ENCODE data around the gene CHST8. TPM values are rescaled to one million over a fixed set of nuclear protein-coding genes. Genes with fewer than 3 reads are reported as not detected.

The CHST8 gene
- total and polyA plus RNA-seq, 4 donors: 0.09 to 0.67 (median 0.24) TPM

DNA sequence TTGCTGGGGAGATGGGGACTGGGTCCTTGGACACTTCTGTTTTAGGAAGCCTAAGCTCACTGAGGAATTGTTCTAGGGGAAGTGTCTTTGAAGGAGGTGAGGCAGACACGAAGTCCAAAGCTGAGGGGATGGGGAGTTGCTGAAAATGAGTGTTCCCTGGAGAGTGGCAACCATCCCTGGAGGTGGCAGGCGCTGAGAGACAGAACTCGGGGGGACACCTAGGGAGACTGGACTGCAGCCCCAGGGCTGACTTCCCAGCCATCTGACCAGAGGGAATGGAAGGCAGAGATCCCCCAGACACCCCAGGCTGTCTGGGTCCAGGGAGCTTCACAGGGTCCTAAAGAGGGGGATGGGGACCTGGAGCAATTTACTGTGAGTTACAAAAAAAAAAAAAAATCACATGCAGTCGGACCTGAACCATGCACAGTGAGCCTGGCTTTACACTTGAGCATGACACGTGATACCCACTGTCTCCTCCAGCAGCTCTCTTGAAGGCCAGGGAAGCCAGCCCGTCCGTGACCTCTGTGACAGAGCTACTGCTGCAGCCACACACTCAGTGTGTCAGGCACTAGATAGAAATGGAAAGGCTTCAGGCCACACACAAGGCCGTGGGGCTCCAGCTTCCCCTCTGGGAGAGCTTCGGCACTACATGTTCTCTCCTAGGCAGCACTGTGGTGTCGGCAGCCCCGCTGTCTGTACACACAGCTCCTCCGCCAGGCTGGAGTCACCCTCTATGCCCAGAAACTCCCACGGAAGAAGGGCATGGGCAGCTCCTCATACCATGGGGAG lies 97.8 kb downstream of the CHST8 start:
- Histone ChIP-seq H3K27ac (ENCODE audit: low read depth in 1 of 2, low read length in 1 of 2) (no peak overlapping the region), H3K4me1 (ENCODE audit: control insufficient read depth in 5 of 5, insufficient read depth in 5 of 5, low read length in 5 of 5) (peaks cover 0 to 4% (median 0%) of the 10 kb centered on the region in 5 donors), H3K36me3 (ENCODE audit: control insufficient read depth in 4 of 4, insufficient read depth in 4 of 4, low read length in 4 of 4) (no peaks in the 10 kb centered on the region), H3K4me3 (no peak overlapping the region), H3K9me3 (ENCODE audit: control insufficient read depth in 4 of 4, insufficient read depth in 3 of 4, low read length in 3 of 4) (peaks cover 0 to 11% (median 5%) of the 10 kb centered on the region in 4 donors), H3K27me3 (ENCODE audit: control insufficient read depth in 3 of 3, insufficient read depth in 3 of 3, low read length in 2 of 3) (no peaks in the 10 kb centered on the region), H3K9ac (ENCODE audit: insufficient read depth in 1 of 2, low read length in 2 of 2) (no peak overlapping the region)
- TF ChIP-seq, protein P1, sequence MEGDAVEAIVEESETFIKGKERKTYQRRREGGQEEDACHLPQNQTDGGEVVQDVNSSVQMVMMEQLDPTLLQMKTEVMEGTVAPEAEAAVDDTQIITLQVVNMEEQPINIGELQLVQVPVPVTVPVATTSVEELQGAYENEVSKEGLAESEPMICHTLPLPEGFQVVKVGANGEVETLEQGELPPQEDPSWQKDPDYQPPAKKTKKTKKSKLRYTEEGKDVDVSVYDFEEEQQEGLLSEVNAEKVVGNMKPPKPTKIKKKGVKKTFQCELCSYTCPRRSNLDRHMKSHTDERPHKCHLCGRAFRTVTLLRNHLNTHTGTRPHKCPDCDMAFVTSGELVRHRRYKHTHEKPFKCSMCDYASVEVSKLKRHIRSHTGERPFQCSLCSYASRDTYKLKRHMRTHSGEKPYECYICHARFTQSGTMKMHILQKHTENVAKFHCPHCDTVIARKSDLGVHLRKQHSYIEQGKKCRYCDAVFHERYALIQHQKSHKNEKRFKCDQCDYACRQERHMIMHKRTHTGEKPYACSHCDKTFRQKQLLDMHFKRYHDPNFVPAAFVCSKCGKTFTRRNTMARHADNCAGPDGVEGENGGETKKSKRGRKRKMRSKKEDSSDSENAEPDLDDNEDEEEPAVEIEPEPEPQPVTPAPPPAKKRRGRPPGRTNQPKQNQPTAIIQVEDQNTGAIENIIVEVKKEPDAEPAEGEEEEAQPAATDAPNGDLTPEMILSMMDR (IDR thresholded peaks at IDR 0.05; ENCODE audit: control extremely low read depth, extremely low read depth): no peak
- WGBS, 2 donors: 57 to 69% methylated on average over 13 of the region's 13 CpGs
- no peak for ATAC-seq (ENCODE audit: insufficient read depth, low FRiP score)
- DNase-seq: no peak

DNA sequence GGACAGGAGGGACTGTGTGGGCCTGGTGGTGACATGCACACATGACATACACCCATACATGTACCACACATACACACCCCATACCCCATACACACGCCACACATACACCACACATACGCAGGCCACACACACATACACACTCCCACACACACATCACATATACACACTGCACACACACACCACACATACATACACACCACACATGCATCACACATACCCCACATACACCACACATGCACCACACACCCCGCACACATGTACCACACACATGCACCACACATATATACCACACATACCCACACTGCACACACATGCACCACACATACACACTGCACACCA lies 98.4 kb downstream of the CHST8 start:
- TF ChIP-seq, protein P1 (IDR thresholded peaks at IDR 0.05; ENCODE audit: control extremely low read depth, extremely low read depth): no peak

DNA sequence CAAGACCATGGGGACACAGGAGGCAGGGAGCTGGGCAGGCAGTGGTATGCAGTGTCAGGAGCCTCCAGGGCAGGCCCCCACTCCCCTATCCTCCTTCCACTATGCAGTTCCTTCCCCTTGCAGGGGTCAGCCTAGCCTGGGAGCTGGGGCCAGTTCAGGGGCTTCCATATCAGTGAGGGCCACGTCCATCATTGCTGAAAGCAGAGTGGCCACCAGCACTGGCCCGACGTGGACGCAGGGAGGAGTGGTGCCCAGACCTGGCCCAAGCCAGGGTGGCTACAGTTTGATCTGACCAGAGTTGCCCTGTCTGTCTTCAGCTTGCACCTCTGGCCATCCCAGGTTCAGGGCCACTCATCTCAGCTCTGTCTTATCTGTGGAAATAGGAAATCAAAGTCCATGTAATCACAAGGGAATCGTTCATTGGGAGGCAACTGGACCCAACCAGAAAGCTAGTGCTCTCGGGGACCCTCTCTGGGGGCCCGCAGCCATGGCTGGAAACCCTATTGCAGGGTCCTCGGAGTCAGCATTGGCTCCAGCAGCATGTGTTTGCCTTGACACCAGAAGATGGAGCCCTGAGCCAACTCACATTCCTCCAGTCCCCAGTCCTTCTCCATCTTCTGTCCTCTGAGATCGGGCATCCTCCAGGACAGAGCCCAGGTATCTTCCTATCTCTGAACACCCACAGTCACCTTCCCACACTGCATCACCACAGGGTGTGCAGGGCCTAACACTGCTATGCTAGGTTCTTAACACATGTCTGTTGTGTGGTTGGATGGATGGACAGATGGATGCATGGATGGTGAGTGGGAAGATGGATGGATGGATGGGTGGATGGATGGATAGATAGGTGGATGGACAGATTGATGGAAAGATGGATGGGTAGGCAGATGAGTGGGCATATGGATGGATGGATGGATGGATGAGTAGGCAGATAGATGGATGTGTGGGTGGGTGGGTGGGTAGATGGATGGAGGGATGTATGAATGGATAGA lies 99.2 kb downstream of the CHST8 start:
- no peak for ATAC-seq (ENCODE audit: insufficient read depth, low FRiP score)
- DNase-seq: no peak
- Histone ChIP-seq H3K27me3 (ENCODE audit: control insufficient read depth in 3 of 3, insufficient read depth in 3 of 3, low read length in 2 of 3) (no peaks in the 10 kb centered on the region), H3K9ac (ENCODE audit: insufficient read depth in 1 of 2, low read length in 2 of 2) (no peak overlapping the region), H3K4me1 (ENCODE audit: control insufficient read depth in 5 of 5, insufficient read depth in 5 of 5, low read length in 5 of 5) (peaks cover 0 to 4% (median 0%) of the 10 kb centered on the region in 5 donors), H3K27ac (ENCODE audit: low read depth in 1 of 2, low read length in 1 of 2) (no peak overlapping the region), H3K36me3 (ENCODE audit: control insufficient read depth in 4 of 4, insufficient read depth in 4 of 4, low read length in 4 of 4) (no peaks in the 10 kb centered on the region), H3K4me3 (no peak overlapping the region), H3K9me3 (ENCODE audit: control insufficient read depth in 4 of 4, insufficient read depth in 3 of 4, low read length in 3 of 4) (peaks cover 0 to 5% (median 2%) of the 10 kb centered on the region in 4 donors)
- 76 to 88% methylated on average over 9 of the region's 9 CpGs for WGBS, 2 donors
- TF ChIP-seq, protein P1 (IDR thresholded peaks at IDR 0.05; ENCODE audit: control extremely low read depth, extremely low read depth): no peak

More for the DNA sequence above, 98.4 kb downstream of the CHST8 start:
- WGBS, 2 donors: 91 to 95% methylated on average over 3 of the region's 3 CpGs
- H3K27me3 ChIP-seq (ENCODE audit: control insufficient read depth in 3 of 3, insufficient read depth in 3 of 3, low read length in 2 of 3): no peaks in the 10 kb centered on the region
- DNase-seq: no peak
- ATAC-seq (ENCODE audit: insufficient read depth, low FRiP score): no peak
- H3K9me3 ChIP-seq (ENCODE audit: control insufficient read depth in 4 of 4, insufficient read depth in 3 of 4, low read length in 3 of 4): peaks cover 0 to 9% (median 4%) of the 10 kb centered on the region in 4 donors
- H3K27ac ChIP-seq (ENCODE audit: low read depth in 1 of 2, low read length in 1 of 2): no peak overlapping the region
- no peaks in the 10 kb centered on the region for H3K36me3 ChIP-seq (ENCODE audit: control insufficient read depth in 4 of 4, insufficient read depth in 4 of 4, low read length in 4 of 4)
- no peak overlapping the region for H3K9ac ChIP-seq (ENCODE audit: insufficient read depth in 1 of 2, low read length in 2 of 2)
- H3K4me1 ChIP-seq (ENCODE audit: control insufficient read depth in 5 of 5, insufficient read depth in 5 of 5, low read length in 5 of 5): peaks cover 0 to 4% (median 0%) of the 10 kb centered on the region in 5 donors
- H3K4me3 ChIP-seq: no peak overlapping the region

Measured in lung (tissue), 12 donors.